HepG2 (cell line): ENCODE measurements around the gene CDK13. TPM values are rescaled to one million over a fixed set of nuclear protein-coding genes. Genes with fewer than 3 reads are reported as not detected.

ENCODE experiments used
- BORCS8-MEF2B ChIP-seq: sonication (generic); formaldehyde crosslinking; IDR thresholded peaks from 2 replicates; pipeline ENCODE4 v1.8.0; 2022; ENCODE audit warnings: mild to moderate bottlenecking, missing genetic modification reagents
- GATAD1 ChIP-seq: IDR thresholded peaks from 2 replicates; pipeline ENCODE4 v1.6.1; 2016; ENCODE audit warnings: missing genetic modification reagents, missing compliant biosample characterization
- IRX3 ChIP-seq: sonication (generic); formaldehyde crosslinking; IDR thresholded peaks from 2 replicates; pipeline ENCODE4 v1.8.1; 2023; ENCODE audit warnings: mild to moderate bottlenecking, low read depth, missing genetic modification reagents, borderline replicate concordance
- MBD4 ChIP-seq: IDR thresholded peaks from 2 replicates; pipeline ENCODE4 v1.6.1; 2012; ENCODE audit warnings: low read length, inconsistent platforms, borderline replicate concordance
- RNF219 ChIP-seq: sonication (generic); formaldehyde crosslinking; IDR thresholded peaks from 2 replicates; pipeline ENCODE4 v1.5.0; 2020; ENCODE audit warnings: mild to moderate bottlenecking, missing genetic modification reagents
- SOX13 ChIP-seq, 3 experiments: fragments of 450-650 bp in 1 of 3; sonication (generic) in 1 of 3; formaldehyde crosslinking in 1 of 3; IDR thresholded peaks in 2 of 3; conservative IDR thresholded peaks in 1 of 3; 2 replicates each; pipeline versions ENCODE4 v1.5.0 to v1.6.1; 2016 to 2020; ENCODE audit warnings: antibody characterized with exemption in 1 of 3, mild to moderate bottlenecking in 1 of 3, missing compliant biosample characterization in 1 of 3, missing genetic modification reagents in 1 of 3, moderate library complexity in 1 of 3
- TMF1 ChIP-seq: sonication (generic); formaldehyde crosslinking; IDR thresholded peaks from 2 replicates; pipeline ENCODE4 v1.8.1; 2022; ENCODE audit warnings: low read depth, missing genetic modification reagents
- YEATS4 ChIP-seq: sonication (generic); formaldehyde crosslinking; IDR thresholded peaks from 2 replicates; pipeline ENCODE4 v1.4.0; 2020; ENCODE audit warnings: missing genetic modification reagents, borderline replicate concordance
- ZBTB33 ChIP-seq: sonication (generic); formaldehyde crosslinking; IDR thresholded peaks from 2 replicates; pipeline ENCODE4 v1.4.0; 2020; ENCODE audit warnings: missing genetic modification reagents
- ZNF264 ChIP-seq: sonication (generic); formaldehyde crosslinking; IDR thresholded peaks from 2 replicates; pipeline ENCODE4 v1.4.0; 2020; ENCODE audit warnings: missing genetic modification reagents
- ZNF337 ChIP-seq: sonication (generic); formaldehyde crosslinking; IDR thresholded peaks from 2 replicates; pipeline ENCODE4 v1.5.1; 2020; ENCODE audit warnings: missing genetic modification reagents, low read depth, mild to moderate bottlenecking, borderline replicate concordance
- ZNF367 ChIP-seq: sonication (generic); formaldehyde crosslinking; IDR thresholded peaks from 2 replicates; pipeline ENCODE4 v1.4.0; 2020; ENCODE audit warnings: missing genetic modification reagents, borderline replicate concordance
- ZNF431 ChIP-seq: sonication (generic); formaldehyde crosslinking; IDR thresholded peaks from 2 replicates; pipeline ENCODE4 v1.9.0; 2022; ENCODE audit warnings: missing genetic modification reagents, low read depth, mild to moderate bottlenecking, borderline replicate concordance
- ZNF547 ChIP-seq: sonication (generic); formaldehyde crosslinking; IDR thresholded peaks from 2 replicates; pipeline ENCODE4 v1.5.1; 2020; ENCODE audit warnings: mild to moderate bottlenecking, missing genetic modification reagents
- ZNF580 ChIP-seq: IDR thresholded peaks from 2 replicates; pipeline ENCODE4 v1.6.1; 2016; ENCODE audit warnings: low read depth, borderline replicate concordance
- polyA plus RNA-seq, 8 experiments: library from polyadenylated mRNA; depleted of rRNA in 3 of 8; stranded (reverse) in 7 of 8; unstranded in 1 of 8; fragments of >200 nt; fragmentation: Illumina TruSeq in 4 of 8; extraction: Trizol in 4 of 8; gene quantifications; 2 replicates each; pipeline versions ENCODE4 v1.2.1 to v1.2.3, GENCODE V29; 2011 to 2016; ENCODE audit warnings: low read depth in 4 of 8, missing spikeins in 1 of 8, mixed read lengths in 1 of 8; ENCODE audit not compliant: insufficient read depth in 1 of 8
- total RNA-seq, 5 experiments: library from RNA; depleted of rRNA; stranded (reverse); fragments of >200 nt; fragmentation: Illumina TruSeq; extraction: Trizol; gene quantifications; 2 replicates each; pipeline ENCODE4 v1.2.3, GENCODE V29; 2016; ENCODE audit warnings: low read depth in 1 of 5
- TF ChIP-seq, protein P1 (sequence below): sonication (generic); formaldehyde crosslinking; IDR thresholded peaks from 2 replicates; pipeline ENCODE4 v1.4.0; 2020; ENCODE audit warnings: missing genetic modification reagents
- TF ChIP-seq, protein P2 (sequence below): sonication (generic); formaldehyde crosslinking; IDR thresholded peaks from 2 replicates; pipeline ENCODE4 v1.4.0; 2020; ENCODE audit warnings: mild to moderate bottlenecking, missing genetic modification reagents
- TF ChIP-seq, protein P3 (sequence below): sonication (generic); formaldehyde crosslinking; conservative IDR thresholded peaks from 2 replicates; pipeline ENCODE4 v1.5.0; 2020; ENCODE audit warnings: missing genetic modification reagents

CDK13 gene
- total and polyA plus RNA-seq, 2 of the 13 experiments (the other 11 are each of a cell fraction or from before 2014, with no cell fraction given), result 21.0 to 40.9 TPM

GRCh38 chr7:40134428-40135316, 184.6 kb downstream of the CDK13 start, which contains the start of the genes MPLKIP and SUGCT (continued):
- TF ChIP-seq ZBTB33 (peak; percentile 3), ZNF547 (CRISPR knock-in tag) (peak; percentile 82), ZNF431 (CRISPR knock-in tag) (peak; percentile 74), TMF1 (CRISPR knock-in tag) (no peak; the same call in 1 of the 2 replicates), ZNF337 (CRISPR knock-in tag) (no peak), SOX13 (IDR thresholded peaks at IDR 0.05) (no peak), SOX13 (CRISPR knock-in tag; conservative IDR thresholded peaks at IDR 0.05 in 1 of 2, IDR thresholded peaks at IDR 0.05 in 1 of 2) (0 out of 4 replicates have a peak, but pooled peaks of 1 of the 2 experiments have one; percentile 3), ZNF367 (CRISPR knock-in tag) (no peak), MBD4 (no peak), IRX3 (CRISPR knock-in tag) (no peak; the same call in 1 of the 2 replicates), YEATS4 (CRISPR knock-in tag) (peak; percentile 90), ZNF264 (CRISPR knock-in tag) (peak; percentile 63; the same call in 1 of the 2 replicates), RNF219 (no peak), ZNF580 (CRISPR knock-in tag) (peak; percentile 93), GATAD1 (peak; percentile 97), BORCS8-MEF2B (CRISPR knock-in tag) (no peak; the same call in 1 of the 2 replicates)
- TF ChIP-seq, protein P1, sequence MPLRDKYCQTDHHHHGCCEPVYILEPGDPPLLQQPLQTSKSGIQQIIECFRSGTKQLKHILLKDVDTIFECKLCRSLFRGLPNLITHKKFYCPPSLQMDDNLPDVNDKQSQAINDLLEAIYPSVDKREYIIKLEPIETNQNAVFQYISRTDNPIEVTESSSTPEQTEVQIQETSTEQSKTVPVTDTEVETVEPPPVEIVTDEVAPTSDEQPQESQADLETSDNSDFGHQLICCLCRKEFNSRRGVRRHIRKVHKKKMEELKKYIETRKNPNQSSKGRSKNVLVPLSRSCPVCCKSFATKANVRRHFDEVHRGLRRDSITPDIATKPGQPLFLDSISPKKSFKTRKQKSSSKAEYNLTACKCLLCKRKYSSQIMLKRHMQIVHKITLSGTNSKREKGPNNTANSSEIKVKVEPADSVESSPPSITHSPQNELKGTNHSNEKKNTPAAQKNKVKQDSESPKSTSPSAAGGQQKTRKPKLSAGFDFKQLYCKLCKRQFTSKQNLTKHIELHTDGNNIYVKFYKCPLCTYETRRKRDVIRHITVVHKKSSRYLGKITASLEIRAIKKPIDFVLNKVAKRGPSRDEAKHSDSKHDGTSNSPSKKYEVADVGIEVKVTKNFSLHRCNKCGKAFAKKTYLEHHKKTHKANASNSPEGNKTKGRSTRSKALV (CRISPR knock-in tag), result peak; percentile 78; the same call in 1 of the 2 replicates
- TF ChIP-seq, protein P2, sequence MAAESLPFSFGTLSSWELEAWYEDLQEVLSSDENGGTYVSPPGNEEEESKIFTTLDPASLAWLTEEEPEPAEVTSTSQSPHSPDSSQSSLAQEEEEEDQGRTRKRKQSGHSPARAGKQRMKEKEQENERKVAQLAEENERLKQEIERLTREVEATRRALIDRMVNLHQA (CRISPR knock-in tag), result no peak
- TF ChIP-seq, protein P3, sequence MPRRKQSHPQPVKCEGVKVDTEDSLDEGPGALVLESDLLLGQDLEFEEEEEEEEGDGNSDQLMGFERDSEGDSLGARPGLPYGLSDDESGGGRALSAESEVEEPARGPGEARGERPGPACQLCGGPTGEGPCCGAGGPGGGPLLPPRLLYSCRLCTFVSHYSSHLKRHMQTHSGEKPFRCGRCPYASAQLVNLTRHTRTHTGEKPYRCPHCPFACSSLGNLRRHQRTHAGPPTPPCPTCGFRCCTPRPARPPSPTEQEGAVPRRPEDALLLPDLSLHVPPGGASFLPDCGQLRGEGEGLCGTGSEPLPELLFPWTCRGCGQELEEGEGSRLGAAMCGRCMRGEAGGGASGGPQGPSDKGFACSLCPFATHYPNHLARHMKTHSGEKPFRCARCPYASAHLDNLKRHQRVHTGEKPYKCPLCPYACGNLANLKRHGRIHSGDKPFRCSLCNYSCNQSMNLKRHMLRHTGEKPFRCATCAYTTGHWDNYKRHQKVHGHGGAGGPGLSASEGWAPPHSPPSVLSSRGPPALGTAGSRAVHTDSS (CRISPR knock-in tag), result no peak
